GM19035 (cell line): ENCODE measurements around the gene BRPF1.
"Not testable (repeated sequence)": the region's sequence is repeated elsewhere in the genome, so short reads cannot be mapped to it uniquely, and the experiment has no call there.

Experiments used
- ATAC-seq: cut with Tn5 transposase; IDR thresholded peaks from one replicate; pipeline ENCODE4 v1.9.1; 2021; ENCODE audit not compliant: unreplicated experiment

Gene BRPF1

DNA sequence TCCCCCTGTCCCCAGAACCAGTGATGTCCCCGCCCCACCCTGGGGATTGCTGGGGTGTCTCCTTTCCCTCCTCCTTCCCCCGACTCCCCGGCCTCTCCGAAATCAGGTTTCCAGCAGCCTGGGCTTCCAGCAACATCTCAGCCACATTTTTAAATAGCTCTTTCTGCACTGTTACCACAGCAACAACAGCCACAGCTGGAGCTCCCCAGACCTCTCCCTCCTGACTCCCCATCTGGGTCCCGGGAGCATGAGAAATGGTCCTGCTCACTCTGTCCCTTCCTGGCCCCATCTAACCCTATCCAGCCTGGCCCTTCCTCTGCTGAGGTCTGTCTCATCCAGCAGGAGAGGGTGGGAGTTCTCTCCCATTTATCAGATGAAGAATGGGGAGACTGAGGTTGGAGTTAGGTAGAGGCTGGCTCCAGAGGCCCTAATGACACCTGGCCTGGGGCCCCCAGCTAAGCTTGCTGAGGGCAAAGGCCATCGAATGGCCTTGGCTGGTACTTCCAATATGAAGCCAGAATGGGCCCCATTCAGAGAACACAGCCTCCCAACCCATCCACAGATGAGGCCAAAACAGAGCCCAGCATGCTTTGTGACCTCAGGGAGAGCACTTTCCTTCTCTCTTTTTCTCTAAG, 36.7 kb downstream of the BRPF1 start:
- no peak for ATAC-seq

DNA sequence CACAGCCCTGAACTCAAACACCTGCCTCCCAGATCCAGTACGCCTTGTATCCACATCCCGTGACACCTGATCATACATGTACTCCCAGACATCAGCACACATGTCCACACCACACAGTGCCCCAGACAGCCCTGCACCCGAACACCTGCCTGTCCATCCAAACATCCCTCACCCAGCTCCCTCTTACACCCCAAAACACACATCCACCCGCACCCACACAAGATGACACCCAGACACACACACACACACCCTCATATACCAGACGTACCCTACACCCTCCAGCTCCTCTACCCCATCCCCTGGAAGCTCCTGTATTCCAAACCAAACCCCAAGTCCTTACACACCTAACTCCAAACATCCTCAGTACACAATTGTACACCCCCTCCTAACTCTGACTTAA, 37.5 kb downstream of the BRPF1 start:
- no peak for ATAC-seq

DNA sequence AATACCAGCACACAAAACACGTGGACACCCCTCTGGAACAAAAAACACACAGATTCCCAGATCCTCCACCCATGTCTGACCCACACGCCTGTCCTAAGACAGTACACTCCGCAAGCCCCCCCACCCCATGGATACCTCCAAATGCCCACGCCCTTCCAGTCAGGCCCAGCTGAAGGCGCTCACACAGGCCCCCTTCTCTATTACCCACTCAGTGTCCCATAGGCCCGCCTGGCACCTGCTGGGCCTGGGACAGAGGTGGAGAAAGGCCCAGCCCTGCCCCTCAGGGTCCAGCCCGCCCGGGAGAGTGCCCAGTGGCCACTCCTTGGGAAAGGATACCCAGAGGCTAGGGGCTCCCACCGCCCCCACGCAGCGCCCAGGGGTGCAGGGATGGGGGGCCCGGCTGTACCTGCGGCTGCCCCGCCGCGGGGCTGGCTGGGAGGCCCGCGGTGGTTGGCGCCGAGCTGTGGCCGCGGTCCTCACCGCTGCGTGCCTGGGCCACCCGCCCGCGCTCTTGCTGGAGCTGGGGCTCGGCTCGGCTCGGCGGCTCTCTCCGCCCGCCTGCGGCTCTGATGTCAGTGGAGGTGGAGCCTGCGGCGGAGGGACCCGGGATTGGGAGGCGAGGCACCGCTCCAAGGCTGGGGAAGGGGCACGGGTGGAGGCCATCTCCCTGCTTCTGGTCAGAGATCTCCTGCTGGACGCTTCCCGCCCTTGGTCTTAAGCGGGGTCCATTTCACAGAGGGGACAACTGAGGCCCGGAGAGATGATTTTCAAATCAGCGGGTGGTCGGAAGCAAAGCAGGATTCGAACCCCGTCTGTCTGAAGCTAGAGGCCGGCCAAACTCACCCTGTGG, 38.1 kb downstream of the BRPF1 start, which contains the start of gene CAMK1:
CAMK1 (minus strand) TSS at position 522 of the 850 bp plus-strand sequence. CDS start 2,198 bp downstream, outside the sequence.
- ATAC-seq: peak; percentile 72

DNA sequence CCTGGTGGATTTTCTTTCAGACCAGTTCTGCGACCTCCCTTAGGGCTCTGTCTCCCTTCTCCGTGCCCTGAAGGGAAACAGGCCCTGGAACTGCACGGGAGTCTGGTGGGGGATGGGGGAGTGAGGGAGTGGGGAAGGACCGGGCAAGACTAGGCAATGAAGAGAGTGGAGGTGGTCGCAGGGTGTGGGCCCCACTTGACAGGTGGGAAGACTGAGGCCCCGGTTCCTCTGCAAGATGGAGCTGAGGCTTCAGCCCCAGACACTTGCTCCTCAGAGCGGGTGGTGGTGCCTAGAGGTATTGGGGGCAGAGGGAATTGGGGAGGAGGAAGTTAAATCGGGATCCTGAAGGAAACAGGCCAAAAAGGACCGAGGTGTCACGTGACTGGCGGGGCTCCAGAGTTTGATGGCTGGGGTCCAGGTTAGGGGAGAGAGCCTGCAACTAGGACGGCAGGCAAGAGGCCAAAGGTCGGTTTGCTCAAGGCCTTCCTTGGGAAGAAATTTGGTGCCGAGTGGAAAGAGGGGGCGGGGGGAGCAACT, 38.8 kb downstream of the BRPF1 start:
- no peak for ATAC-seq

DNA sequence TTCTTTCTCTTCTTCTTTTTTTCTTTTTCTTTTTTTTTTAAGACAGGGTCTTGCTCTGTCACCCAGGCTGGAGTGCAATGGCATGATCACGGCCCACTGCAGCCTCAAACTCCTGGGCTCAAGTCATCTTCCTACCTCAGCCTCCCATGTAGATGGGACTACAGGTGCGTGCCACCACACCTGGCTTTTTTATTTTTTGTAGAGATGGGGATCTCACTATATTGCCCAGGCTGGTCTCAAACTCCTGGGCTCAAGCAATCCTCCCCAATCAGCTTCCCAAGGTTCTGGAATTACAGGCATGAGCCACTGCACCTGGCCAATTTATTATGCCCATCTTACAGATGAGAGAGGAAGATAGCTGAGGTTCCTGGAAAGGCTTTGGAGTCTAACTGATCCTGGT, 39.5 kb downstream of the BRPF1 start:
- not testable (repeated sequence) for ATAC-seq

DNA sequence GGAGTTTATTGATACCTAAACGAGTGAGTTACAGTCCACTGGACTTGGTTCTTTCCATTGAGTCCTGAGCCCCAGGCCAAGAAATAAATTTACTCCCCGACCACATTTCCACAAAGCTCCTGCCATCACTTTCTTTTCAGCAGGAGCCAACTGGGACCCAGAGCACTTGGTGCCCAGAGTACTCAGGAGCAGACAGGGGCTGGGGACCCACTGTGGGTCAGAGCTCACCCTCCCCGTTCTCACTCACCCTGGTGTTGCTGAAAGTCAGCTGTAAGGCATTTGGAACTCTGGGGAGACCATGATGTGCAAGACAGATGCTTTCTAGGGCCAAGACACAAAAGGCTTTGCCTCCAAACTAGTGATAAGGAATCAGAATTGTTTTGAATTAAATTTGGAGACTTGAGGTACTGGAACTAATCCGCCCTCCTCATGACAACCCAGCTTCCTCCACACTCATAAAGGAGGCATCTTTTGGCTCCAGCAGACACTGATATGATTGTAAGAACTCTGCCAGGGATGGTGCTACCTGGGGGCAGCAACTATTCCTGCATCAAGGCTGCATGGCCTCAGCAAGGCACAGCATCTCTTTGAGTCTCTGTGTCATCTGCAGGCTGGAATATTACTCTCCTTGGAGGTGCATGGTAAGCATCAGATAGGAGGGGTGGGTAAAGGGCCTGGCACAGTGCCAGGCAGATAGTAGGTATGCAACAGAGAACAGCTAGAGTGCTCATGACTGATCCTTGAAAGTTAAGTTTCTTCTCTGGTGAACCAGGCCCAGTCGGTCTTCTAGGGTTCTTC, 45.6 kb downstream of the BRPF1 start:
- no peak for ATAC-seq

GRCh38 chr3:9777694-9778021, 46.1 kb downstream of the BRPF1 start:
- ATAC-seq: no peak

GRCh38 chr3:9778143-9779074, 46.9 kb downstream of the BRPF1 start:
- no peak for ATAC-seq

GRCh38 chr3:9779075-9779593, 47.6 kb downstream of the BRPF1 start:
- no peak for ATAC-seq

- ATAC-seq: peak; percentile 50
These were observed 48.4 kb downstream of the BRPF1 start for GRCh38 chr3:9779721-9780457.

GRCh38 chr3:9780458-9780812, 48.9 kb downstream of the BRPF1 start:
- ATAC-seq: no peak

DNA sequence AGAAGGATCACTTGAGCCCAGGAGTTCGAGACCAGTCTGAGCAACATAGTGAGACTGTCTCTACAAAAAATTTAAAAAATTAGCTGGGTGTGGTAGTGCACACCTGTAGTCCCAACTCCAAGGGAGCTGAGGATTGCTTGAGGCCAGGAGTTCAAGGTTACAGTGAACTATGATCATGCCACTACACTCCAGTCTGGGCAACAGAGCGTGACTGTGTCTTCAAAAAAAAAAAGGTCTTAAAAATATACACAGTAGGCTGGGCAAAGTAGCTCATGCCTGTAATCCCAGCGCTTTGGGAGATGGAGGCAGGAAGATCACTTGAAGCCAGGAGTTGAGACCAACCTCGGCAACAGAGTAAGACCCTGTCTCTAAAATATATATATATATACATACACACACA, 49.4 kb downstream of the BRPF1 start:
- ATAC-seq: no peak

GRCh38 chr3:9781551-9781950, 50.0 kb downstream of the BRPF1 start:
- no peak for ATAC-seq

DNA sequence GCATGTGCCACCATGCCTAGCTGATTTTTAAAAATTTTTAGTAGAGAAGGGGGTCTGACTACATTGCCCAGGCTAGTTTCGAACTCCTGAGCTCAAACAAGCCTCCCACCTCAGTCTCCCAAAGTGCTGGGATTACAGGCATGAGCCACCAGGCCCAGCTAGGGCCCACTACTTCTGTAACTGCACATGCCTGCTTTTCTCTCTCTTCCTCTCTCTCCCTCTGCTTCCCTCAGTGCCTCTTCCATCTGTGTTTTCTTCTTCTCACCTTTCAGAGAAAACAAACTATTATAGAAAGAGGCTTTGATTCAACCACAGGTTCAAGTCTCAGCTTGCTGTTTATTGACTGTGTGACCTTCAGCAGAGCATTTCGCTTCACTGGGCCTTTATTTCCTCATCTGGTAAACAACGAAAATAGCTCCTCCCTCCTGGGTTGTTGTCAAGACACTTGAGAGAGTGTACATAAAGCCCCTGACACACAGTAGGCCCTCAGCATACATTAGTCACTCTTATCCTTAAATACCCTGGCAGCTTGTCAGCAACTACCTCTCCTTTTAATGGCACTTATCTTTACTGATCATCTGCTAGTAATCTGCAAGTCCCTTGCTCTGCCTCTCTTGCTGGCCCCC, 50.6 kb downstream of the BRPF1 start:
- no peak for ATAC-seq

DNA sequence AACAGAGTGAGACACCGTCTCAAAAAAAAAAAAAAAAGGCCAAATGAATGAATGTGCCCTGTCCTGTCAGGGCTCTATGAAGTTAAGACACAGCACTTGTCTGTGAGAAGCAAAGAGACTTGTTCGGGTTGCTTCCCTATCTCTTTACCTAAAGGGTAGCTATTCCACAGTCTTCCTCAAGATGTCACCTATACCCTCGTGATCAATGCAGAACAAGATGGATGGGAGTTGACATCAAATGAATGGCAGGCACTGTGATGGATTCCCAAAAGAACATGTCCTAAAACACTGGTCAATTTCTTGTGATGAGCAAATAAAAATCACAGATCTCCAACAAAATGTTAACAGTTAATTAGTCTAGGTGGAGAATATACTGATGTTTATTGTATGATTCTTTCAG, 51.2 kb downstream of the BRPF1 start:
- no peak for ATAC-seq

DNA sequence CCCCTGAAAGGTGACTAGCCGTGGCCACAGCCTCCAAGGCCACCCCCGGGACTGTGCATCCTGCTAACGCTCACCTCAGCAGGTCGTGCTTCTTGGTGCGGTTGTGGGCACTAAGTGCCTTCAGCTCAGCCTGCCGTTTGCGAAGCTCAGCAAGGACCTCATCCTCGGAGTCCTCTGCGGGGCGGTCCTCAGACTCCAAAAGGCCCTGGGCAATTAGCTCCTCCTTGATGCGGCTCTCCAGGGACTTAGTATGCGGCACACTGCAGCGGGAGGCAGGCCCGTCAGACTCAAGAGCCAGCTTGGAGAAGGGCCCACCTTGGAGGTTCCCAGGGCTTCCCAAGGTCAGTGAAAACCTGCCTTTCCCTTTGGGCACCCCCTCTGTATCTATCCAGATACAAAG, 52.4 kb downstream of the BRPF1 start:
- no peak for ATAC-seq

DNA sequence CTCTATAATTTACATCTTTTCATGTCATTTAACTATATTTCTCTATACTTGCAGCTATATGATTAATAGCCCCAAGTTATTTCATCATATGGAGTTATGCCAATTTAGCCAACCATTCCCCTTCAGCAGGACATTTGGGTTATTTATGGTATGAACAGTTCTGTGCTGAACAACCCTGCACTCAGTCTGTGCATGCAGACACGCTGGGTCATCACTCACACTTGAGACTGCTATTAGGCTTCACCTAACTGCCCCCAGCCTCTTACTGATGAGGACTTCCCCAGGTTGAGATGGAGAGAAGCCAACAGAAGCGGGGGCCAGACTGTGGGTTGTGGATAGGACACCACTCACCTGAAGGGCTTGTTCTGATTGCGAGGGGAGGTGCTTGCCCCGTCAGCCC, 53.4 kb downstream of the BRPF1 start:
- no peak for ATAC-seq

GRCh38 chr3:9785602-9786001, 54.1 kb downstream of the BRPF1 start:
- no peak for ATAC-seq

DNA sequence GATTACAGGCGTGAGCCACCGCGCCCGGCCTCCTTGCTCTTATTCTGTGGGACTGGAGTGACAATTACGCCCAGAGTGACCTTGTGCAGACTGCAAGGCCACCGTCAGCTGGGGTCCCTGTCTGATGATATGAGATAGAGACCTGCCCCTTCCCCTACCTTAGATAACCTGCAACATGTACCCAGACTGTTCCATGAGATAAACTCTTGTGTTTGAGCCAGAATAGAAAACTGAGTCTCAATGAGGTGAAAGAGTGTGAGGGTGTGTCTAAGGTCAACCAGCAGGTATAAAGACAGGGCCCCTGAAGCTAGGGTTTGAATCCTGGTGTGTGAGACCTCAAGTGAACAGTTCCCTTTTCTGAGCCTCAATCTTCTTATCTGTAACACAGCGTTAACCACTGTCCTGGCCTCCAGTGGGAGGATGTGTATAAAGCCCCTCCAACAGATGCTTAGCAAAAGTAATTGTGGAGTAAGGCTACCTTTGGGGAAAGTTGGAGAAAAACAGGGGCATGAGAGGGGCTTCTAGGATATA, 54.7 kb downstream of the BRPF1 start:
- no peak for ATAC-seq
